Skeletal muscle tissue (tissue), 4 donors: Measurements from ENCODE around the gene GPX5. TPM values are rescaled to one million over a fixed set of nuclear protein-coding genes. Genes with fewer than 3 reads are reported as not detected.

ENCODE experiments used
- H3K27ac ChIP-seq: one replicate; pipeline ENCODE4 v1.7.0; 2013; ENCODE audit warnings: mild to moderate bottlenecking, low read depth, low read length, inconsistent platforms
- H3K27me3 ChIP-seq, 3 donors: one replicate each; pipeline ENCODE4 v1.7.0; 2013; ENCODE audit warnings: low read length in 3 of 3; ENCODE audit not compliant: control insufficient read depth in 3 of 3, insufficient read depth in 3 of 3
- H3K36me3 ChIP-seq, 3 donors: one replicate each; pipeline ENCODE4 v1.7.0; 2013; ENCODE audit warnings: low read length in 3 of 3; ENCODE audit not compliant: control insufficient read depth in 3 of 3, insufficient read depth in 3 of 3
- H3K4me1 ChIP-seq, 3 donors: one replicate each; pipeline ENCODE4 v1.7.0; 2013; ENCODE audit warnings: low read length in 3 of 3, mild to moderate bottlenecking in 3 of 3; ENCODE audit not compliant: control insufficient read depth in 3 of 3, insufficient read depth in 3 of 3
- H3K4me3 ChIP-seq, 3 donors: one replicate each; pipeline ENCODE4 v1.7.0; 2013; ENCODE audit warnings: low read length in 3 of 3
- H3K9ac ChIP-seq, 3 donors: one replicate each; pipeline ENCODE4 v1.7.0; 2013; ENCODE audit warnings: low read length in 3 of 3, mild to moderate bottlenecking in 3 of 3, moderate library complexity in 2 of 3, low read depth in 1 of 3
- H3K9me3 ChIP-seq, 3 donors: one replicate each; pipeline ENCODE4 v1.7.0; 2013; ENCODE audit warnings: low read length in 3 of 3; ENCODE audit not compliant: control insufficient read depth in 3 of 3
- total RNA-seq: library from RNA; depleted of rRNA; stranded (reverse); fragments of >200 nt; gene quantifications from one replicate; pipeline ENCODE4 v1.2.3, GENCODE V29; 2014
- donor health status: Osteomylitis.

GPX5 gene
- total RNA-seq, 1 donor from 2014 or later: not detected

DNA sequence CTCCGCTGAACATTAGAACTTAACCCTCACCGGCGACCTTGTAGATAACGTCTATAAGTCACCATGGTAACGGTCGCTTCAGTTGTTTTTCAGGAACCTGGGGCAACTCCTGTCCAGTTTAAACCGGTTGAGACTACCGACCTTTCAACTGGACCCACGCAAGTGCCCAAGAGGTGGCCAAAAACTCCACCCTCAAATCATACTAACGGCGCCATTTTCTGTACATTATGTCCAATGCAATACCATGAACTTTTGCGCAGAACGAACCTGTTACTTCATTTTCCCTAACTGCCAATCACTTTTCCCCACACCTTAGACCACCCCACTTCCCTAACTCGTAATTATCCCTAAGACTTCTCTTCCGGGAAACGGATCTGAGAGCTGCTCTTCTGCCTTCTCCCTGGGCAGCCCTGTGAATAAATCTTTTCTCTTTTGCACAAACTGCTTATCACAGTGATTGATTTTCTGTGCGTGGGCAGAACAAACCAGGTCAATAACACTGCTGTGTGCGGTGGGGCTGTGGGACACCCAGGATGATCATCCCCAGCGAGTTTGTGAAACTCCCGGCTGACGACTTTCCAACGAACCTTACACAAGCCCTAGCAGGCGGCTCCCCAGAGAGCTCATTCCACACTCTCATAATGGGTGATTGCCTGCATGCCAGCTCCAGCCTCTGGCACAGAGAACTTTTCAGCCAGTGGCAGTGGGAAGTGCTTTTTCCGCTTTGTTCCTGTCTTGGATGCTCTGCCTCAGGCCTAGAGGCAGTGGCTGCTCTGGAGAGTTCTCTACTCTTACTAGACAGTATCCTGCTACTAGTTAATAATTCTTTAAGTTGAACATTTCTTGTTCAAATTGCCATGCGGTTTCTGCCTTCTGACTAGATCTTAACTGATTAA, 28.6 kb downstream of the GPX5 start:
- Histone ChIP-seq H3K9ac (no peak overlapping the region), H3K4me1 (no peaks in the 10 kb centered on the region), H3K27ac (no peak overlapping the region), H3K4me3 (no peak overlapping the region), H3K27me3 (peaks cover 0 to 8% (median 5%) of the 10 kb centered on the region in 3 donors), H3K36me3 (no peaks in the 10 kb centered on the region), H3K9me3 (no peaks in the 10 kb centered on the region)

DNA sequence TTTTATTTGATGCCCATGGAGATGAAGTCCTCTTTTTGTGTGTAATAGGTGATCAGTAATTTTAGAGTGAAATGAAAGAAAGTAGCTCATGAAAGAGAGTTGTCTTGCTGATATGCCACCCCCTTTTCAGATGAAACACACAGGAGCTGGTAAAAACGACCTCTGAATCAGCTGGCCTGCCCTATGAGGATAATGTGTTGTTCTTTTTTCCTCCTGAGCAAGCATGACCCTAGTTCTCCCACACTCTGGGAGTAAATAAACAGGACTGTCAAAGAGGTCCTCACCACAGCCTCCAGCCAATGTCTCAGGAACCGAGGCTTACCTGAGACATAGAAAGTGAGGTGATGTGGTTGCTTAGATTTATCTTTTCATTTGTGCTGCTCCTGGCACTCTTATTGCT, 29.5 kb downstream of the GPX5 start:
- H3K9ac ChIP-seq: no peak overlapping the region
- no peak overlapping the region for H3K4me3 ChIP-seq
- no peaks in the 10 kb centered on the region for H3K9me3 ChIP-seq
- no peaks in the 10 kb centered on the region for H3K4me1 ChIP-seq
- H3K27me3 ChIP-seq: peaks cover 0 to 8% (median 5%) of the 10 kb centered on the region in 3 donors
- no peak overlapping the region for H3K27ac ChIP-seq
- H3K36me3 ChIP-seq: no peaks in the 10 kb centered on the region

- no peak overlapping the region for H3K4me3 ChIP-seq
- no peaks in the 10 kb centered on the region for H3K36me3 ChIP-seq
- no peaks in the 10 kb centered on the region for H3K4me1 ChIP-seq
- H3K9ac ChIP-seq: no peak overlapping the region
- peaks cover 0 to 8% (median 5%) of the 10 kb centered on the region in 3 donors for H3K27me3 ChIP-seq
- H3K9me3 ChIP-seq: no peaks in the 10 kb centered on the region
- no peak overlapping the region for H3K27ac ChIP-seq
Measured at GRCh38 chr6:28558629-28559028, 32.9 kb downstream of the GPX5 start.

GRCh38 chr6:28563430-28564095, 37.9 kb downstream of the GPX5 start:
- Histone ChIP-seq H3K4me3 (no peak overlapping the region), H3K27me3 (peaks cover 0 to 6% (median 0%) of the 10 kb centered on the region in 3 donors), H3K27ac (no peak overlapping the region), H3K4me1 (no peaks in the 10 kb centered on the region), H3K9ac (no peak overlapping the region), H3K36me3 (no peaks in the 10 kb centered on the region), H3K9me3 (no peaks in the 10 kb centered on the region)

DNA sequence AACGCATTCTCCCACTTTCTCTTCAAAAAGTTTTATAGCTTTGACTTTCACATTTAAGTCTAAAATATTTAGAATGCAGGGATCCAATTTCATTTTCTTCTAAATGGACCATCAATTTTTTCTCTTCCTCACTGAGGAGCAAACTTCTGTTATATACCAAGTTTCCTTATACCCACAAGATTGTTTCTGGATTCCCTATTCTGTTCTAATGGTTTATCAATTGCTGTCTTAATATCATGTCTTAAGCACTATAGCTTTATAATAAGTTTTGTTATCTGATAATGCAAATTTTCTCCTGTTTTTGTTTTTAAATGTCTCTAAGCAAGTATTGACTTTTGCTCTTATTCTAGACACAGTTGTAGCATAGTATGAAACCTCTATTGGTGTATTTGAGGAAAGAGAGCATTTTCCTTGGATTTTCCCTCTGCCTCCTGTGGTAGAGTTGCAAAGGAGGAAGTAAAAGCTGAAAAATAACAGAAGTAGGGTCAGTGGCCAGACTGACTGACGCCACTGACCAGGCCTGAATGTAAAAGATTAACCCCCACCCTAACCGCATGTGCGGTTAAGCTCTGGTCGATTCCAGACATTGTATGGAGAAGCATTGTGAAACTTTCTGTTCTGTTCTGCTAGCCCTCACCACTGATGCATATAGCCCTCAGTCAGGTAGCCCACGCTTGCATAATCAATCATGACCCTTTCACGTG, 40.3 kb downstream of the GPX5 start:
- Histone ChIP-seq H3K9me3 (no peaks in the 10 kb centered on the region), H3K4me1 (no peaks in the 10 kb centered on the region), H3K27me3 (peaks cover 0 to 6% (median 0%) of the 10 kb centered on the region in 3 donors), H3K9ac (no peak overlapping the region), H3K27ac (no peak overlapping the region), H3K4me3 (no peak overlapping the region), H3K36me3 (no peaks in the 10 kb centered on the region)

DNA sequence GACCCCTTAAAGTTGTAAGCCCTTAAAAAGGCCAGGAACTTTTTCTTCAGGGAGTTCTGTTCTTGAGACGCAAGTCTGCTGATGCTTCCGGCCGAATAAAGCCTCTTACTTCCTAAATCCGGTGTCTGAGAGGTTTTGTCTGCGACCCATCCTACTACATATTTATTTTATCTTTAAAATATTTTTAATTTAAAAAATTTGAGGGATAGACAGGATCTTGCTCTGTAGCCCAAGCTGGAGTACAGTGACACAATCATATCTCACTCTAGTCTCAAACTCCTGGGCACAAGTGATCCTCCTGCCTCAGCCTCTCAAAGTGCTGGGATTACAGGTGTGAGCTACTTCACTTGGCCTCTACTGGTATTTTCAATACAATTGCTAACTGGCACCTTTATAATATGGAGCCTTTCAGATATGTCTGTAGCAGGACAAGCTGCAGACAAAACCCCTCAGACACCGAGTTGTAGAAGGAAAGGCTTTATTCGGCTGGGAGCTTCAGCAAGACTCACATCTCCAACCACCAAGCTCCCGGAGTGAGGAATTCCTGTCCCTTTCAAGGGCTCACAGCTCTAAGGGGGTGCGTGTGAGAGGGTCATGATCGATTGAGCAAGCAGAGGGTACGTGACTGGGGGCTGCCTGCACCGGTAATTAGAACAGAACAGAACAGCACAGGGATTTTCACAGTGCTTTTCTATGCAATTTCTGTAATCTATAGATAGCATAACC, 41.0 kb downstream of the GPX5 start:
- Histone ChIP-seq H3K4me1 (no peaks in the 10 kb centered on the region), H3K36me3 (no peaks in the 10 kb centered on the region), H3K4me3 (no peak overlapping the region), H3K9ac (no peak overlapping the region), H3K27ac (no peak overlapping the region), H3K27me3 (peaks cover 0 to 6% (median 0%) of the 10 kb centered on the region in 3 donors), H3K9me3 (no peaks in the 10 kb centered on the region)

DNA sequence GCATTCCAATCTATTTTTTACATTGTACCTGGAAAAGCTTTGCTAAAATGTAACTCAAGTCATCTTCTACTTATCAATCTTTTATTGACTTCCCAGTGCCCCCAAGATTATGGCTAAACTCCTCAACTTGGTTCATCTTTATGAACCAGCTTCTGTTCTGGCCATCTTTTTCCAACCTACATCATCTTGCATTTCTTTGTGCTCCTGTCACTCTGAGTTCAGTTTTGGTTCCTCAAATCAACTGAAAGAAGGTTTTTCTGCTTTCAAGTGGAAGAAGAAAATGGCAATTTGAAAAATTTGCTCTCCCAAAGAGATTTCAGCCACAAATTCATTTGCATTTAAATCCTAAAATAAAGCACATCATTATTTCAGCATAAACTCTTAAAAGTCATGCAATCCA, 41.8 kb downstream of the GPX5 start:
- Histone ChIP-seq H3K36me3 (no peaks in the 10 kb centered on the region), H3K4me1 (no peaks in the 10 kb centered on the region), H3K9ac (no peak overlapping the region), H3K9me3 (no peaks in the 10 kb centered on the region), H3K27ac (no peak overlapping the region), H3K27me3 (peaks cover 0 to 6% (median 0%) of the 10 kb centered on the region in 3 donors), H3K4me3 (no peak overlapping the region)

- H3K27ac ChIP-seq: no peak overlapping the region
- no peaks in the 10 kb centered on the region for H3K36me3 ChIP-seq
- peaks cover 0 to 6% (median 0%) of the 10 kb centered on the region in 3 donors for H3K27me3 ChIP-seq
Measured at GRCh38 chr6:28568515-28569108, 42.9 kb downstream of the GPX5 start.

GRCh38 chr6:28569748-28570147, 44.1 kb downstream of the GPX5 start:
- Histone ChIP-seq H3K9ac (no peak overlapping the region), H3K4me3 (no peak overlapping the region), H3K36me3 (no peaks in the 10 kb centered on the region), H3K9me3 (no peaks in the 10 kb centered on the region), H3K27ac (no peak overlapping the region), H3K4me1 (no peaks in the 10 kb centered on the region), H3K27me3 (peaks cover 0 to 4% (median 0%) of the 10 kb centered on the region in 3 donors)

More at GRCh38 chr6:28568515-28569108, 42.9 kb downstream of the GPX5 start:
- H3K9ac ChIP-seq: no peak overlapping the region
- no peak overlapping the region for H3K4me3 ChIP-seq
- no peaks in the 10 kb centered on the region for H3K4me1 ChIP-seq
- no peaks in the 10 kb centered on the region for H3K9me3 ChIP-seq
